Middle frontal gyrus (tissue), 1 donor: ENCODE results near the gene FBLN7.
"Not testable (repeated sequence)": the region's sequence is repeated elsewhere in the genome, so short reads cannot be mapped to it uniquely, and the experiment has no call there.

Experiments used
- DNase-seq: peaks from one replicate; pipeline ENCODE4 v3.0.0-alpha.2; 2015; ENCODE audit warnings: low spot score; ENCODE audit errors: extremely low spot score

FBLN7 gene

DNA sequence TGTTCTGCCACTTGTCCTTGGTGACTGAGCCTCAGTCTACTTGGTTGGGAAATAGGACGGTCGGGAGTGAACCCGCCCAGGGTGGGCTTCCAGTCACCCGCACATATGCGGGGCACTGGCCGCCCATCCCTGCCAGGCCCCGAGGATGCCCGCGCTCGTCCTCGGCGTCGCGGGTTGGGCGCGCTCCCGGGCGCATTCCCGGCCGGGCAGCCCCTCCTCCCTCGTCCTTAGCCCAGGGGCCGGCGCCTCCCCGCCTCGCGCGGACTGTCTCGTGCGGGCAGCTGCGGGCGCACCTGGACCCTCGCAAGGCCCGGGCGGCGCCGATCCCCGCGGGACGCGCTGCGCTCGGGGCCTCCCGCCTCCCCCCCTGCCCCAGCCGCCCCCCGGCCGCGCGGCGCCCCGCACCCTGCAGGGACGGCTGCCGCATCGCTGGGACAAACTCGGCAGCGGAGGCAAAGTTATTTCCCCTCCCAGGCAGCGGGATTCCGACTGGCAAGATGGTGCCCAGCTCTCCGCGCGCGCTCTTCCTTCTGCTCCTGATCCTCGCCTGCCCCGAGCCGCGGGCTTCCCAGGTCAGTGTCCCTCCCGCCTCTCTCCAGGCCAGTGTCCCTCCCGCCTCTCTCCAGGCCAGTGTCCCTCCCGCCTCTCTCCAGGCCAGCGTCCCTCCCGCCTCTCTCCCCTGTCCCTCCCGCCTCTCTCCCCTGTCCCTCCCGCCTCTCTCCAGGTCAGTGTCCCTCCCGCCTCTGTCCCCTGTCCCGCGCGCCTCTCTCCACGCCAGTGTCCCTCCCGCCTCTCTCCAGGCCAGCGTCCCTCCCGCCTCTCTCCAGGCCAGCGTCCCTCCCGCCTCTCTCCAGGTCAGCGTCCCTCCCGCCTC is at the start of gene FBLN7:
FBLN7 (plus strand) TSS at position 227 of the 874 bp plus-strand sequence; CDS start at position 498, 271 bp downstream.
- no peak for DNase-seq

- DNase-seq, result no peak
Measured at GRCh38 chr2:112089375-112089774, 48.8 kb upstream of the FBLN7 start.

- no peak for DNase-seq
Measured at GRCh38 chr2:112092286-112093041, 45.7 kb upstream of the FBLN7 start.

DNA sequence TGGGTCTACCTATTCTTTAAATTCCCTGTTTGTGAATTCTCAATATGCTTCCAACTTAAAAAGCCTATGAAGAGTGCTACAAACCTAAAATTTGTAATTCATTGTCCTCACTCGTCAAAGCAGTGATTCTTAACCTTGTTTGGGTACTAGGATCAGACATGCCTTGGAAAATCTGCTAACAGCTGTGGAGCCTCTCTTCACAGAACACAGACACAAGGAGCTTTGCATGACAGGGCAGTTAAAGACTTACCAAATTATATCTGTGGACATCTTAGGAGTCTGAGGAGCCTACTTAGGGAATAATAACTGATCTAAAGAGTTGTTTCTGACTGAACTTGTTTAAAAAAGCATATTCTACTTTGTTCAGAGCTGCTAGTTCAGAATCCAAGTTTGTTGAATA is 45.0 kb upstream of the FBLN7 start:
- DNase-seq, result no peak

DNA sequence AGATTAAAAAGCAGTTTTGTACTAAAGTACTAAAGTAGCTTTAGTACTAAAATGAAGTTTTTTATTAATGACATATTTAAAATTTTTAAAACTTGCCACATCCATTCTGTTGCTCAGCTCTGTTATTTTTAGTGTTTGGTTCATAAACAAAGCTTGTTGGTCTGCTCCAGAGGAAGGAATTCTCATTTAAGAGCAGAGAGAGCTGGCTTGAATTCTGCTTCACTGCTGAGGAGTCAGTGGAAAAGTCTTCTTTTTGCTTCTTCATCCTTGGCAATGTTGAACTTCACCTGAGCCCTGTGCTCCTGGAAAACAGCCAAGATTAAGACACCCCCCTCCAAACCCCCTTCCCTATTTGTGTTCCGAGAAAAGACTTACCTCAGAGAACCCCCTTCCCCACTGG is 42.5 kb upstream of the FBLN7 start:
- no peak for DNase-seq

GRCh38 chr2:112096098-112096497 is 42.1 kb upstream of the FBLN7 start:
- no peak for DNase-seq

DNA sequence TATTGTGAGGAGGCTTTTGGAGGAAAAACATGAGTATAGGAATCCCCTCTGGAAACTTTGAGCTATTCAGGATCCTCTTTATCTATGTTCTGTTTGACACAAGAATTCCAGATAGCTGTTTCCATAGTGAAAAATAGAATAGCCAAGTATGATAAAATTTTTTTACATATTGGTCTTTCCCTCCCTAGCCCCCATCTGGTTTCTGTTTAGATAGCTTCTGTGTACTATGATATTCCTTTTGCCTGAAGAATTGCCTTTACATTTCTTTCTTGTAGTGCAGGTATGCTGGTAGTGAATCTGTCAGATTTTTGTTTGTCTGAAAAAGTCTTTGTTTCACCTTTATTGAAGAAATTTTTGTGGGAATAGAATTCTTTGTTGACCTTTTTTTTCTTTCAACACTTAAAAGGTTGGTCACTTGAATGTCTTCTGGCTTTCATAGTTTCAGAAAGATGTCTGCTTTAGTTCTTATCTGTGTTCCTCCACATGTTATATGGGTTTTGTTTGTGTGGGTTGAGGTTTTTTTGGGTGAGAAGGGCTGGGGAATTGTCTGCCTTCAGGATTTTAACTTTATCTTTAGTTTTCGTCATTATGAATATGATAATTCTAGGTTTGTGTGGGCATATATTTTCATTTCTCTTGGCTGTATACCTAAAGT is 29.9 kb upstream of the FBLN7 start:
- DNase-seq, result no peak

DNA sequence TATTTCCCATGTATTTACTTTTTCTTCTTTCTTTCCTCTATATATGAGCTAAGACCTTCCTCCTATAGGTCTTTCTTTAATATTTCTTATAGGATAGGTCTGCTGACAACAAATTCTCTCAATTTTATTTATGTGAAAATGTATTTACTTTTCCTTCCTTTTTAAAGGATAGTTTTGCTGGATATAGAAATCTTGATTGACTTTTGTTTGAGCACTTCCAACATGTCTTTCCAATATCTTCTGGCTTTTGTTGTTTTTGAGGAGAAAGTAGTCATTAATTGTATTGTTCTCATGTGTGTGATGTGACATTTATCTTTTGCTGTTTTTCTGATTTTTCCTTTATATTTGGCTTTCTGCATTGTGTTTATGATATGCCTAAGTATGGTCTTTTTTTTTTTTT is 28.9 kb upstream of the FBLN7 start:
- no peak for DNase-seq

- DNase-seq, result no peak
Measured at GRCh38 chr2:112110966-112111365, 27.2 kb upstream of the FBLN7 start.

GRCh38 chr2:112113354-112113753 is 24.8 kb upstream of the FBLN7 start:
- DNase-seq, result not testable (repeated sequence)

DNA sequence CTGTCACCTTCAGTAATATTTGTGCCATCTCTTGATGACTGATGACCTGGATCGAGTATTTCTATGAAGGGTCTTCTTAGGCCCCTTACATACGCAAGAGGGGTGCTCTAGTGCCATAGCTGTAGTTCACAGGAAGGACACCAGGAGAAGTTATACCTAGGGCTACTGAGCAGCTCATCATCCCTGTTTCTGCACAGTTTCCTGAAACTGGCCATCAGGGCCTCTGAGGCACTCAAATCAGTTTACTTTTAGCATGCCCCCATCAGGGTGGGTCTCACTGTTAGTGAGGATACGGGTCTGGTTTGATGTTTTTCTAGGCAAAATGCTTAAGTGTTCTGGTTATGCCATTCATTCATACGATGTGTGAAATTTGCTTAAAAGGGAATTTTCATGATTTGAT is 20.0 kb upstream of the FBLN7 start:
- DNase-seq, result no peak

GRCh38 chr2:112121682-112122254 is 16.4 kb upstream of the FBLN7 start:
- peak; percentile 65 for DNase-seq

DNA sequence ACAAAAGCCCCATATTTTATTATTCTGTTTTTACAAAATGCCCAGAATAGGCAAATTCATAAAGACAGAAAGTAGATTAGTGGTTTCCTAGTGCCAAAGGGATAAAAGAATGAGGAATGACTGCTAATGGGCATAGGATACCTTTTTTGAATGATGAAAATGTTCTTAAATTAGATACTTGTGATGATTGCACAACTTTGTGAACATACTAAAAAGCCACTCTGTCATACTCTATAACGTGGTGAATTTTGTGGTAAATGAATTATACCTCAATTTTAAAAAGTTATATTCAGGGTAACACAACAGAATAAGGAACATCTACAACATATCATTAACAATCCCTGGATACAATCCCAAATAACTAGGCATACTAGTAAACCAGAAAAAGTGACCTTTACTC is 9.1 kb upstream of the FBLN7 start:
- DNase-seq, result no peak

DNA sequence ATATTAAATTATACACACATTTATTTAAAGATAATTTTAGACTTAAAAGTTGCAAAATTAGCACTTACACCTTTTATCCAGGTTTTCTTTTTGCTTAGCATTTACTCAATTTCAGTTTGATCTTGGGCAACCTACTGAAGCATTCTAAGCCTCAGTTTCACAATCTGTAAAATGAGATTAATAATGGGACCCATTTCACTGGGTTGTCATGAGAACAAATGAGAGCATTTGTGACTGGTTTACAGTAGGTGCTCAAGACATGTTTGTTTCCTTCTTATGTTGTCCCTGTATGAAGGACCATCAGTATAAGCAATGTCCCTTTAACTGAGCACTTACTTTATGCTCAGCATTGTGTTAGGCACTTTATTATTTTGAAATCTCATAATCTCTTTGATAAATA is 4.8 kb upstream of the FBLN7 start:
- DNase-seq, result no peak

GRCh38 chr2:112134120-112134519 is 4.1 kb upstream of the FBLN7 start:
- DNase-seq, result no peak

- no peak for DNase-seq
Measured at GRCh38 chr2:112136096-112136495, 2.1 kb upstream of the FBLN7 start.

- DNase-seq, result no peak
Measured at GRCh38 chr2:112137516-112138158, 548 bp upstream of the FBLN7 start.

GRCh38 chr2:112139033-112139614 is 939 bp downstream of the FBLN7 start:
- DNase-seq, result not testable (repeated sequence)

DNA sequence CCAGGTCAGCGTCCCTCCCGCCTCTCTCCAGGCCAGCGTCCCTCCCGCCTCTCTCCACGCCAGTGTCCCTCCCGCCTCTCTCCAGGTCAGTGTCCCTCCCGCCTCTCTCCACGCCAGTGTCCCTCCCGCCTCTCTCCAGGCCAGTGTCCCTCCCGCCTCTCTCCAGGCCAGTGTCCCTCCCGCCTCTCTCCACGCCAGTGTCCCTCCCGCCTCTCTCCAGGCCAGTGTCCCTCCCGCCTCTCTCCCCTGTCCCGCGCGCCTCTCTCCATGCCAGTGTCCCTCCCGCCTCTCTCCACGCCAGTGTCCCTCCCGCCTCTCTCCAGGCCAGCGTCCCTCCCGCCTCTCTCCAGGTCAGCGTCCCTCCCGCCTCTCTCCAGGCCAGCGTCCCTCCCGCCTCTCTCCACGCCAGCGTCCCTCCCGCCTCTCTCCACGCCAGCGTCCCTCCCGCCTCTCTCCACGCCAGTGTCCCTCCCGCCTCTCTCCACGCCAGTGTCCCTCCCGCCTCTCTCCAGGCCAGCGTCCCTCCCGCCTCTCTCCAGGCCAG is 1.5 kb downstream of the FBLN7 start:
- DNase-seq, result not testable (repeated sequence)

DNA sequence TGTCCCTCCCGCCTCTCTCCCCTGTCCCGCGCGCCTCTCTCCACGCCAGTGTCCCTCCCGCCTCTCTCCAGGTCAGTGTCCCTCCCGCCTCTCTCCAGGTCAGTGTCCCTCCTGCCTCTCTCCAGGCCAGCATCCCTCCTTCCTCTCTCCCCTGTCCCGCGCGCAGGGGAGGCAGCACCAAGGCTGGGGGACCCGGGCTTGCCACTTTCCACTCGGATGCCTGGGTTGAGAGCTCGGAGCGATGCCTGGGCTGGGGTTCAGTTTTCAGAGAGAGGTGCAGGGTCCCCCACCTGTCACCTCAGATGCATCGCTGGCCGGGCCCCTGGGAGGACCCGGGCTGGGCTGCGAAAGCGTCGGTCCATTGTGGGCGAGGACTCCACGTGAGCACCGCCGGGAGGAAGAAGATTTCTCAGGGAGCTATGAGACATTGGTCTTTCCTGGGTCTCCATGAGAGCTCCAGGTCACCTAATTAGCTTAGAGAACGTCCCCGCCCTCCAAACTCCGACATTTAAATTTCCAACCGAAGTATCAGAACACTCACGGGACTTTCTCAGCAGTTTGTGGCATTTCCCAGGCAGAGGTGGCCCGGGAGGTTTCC is 2.1 kb downstream of the FBLN7 start:
- DNase-seq, result no peak
